HG03521 (cell line): ENCODE measurements around the gene NPY4R.
"Not testable (repeated sequence)": the region's sequence is repeated elsewhere in the genome, so short reads cannot be mapped to it uniquely, and the experiment has no call there.

Source experiments
- ATAC-seq: cut with Tn5 transposase; IDR thresholded peaks from one replicate; pipeline ENCODE4 v1.9.1; 2021; ENCODE audit warnings: mild to moderate bottlenecking, moderate library complexity; ENCODE audit not compliant: unreplicated experiment

The NPY4R gene

GRCh38 chr10:46457071-46457470 is 8.7 kb downstream of the NPY4R start:
- ATAC-seq = not testable (repeated sequence)

DNA sequence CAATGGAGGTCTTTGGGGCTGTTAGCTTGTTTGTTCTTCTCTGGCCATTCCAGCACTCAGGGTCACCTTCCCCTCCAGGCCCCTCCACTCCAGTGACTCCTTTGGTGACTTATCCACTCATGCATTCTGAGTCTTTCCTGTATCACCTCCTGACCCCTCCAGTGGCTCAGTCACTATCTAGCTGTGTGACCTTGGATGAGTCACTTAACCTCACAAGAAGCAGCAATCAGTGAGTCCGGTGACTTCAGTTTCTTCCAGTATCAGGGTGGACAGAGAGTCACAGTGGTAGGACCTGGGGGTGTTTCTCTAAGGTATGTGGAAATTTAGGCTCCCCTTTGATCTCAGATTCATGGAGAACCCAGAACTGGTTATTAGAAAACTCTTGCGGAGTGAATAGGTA is 9.8 kb downstream of the NPY4R start:
- not testable (repeated sequence) for ATAC-seq

GRCh38 chr10:46451365-46451764 is 14.4 kb downstream of the NPY4R start:
- ATAC-seq = not testable (repeated sequence)

- ATAC-seq = not testable (repeated sequence)
Observed at GRCh38 chr10:46450829-46451228, 14.9 kb downstream of the NPY4R start.

- ATAC-seq = not testable (repeated sequence)
Observed at GRCh38 chr10:46447439-46447838, 18.3 kb downstream of the NPY4R start.

GRCh38 chr10:46445389-46446122 is 20.2 kb downstream of the NPY4R start:
- ATAC-seq = peak; percentile 70

- ATAC-seq = not testable (repeated sequence)
Observed at GRCh38 chr10:46443422-46443821, 22.3 kb downstream of the NPY4R start.

- not testable (repeated sequence) for ATAC-seq
Observed at GRCh38 chr10:46442706-46443275, 23.0 kb downstream of the NPY4R start.

GRCh38 chr10:46441837-46442278 is 23.9 kb downstream of the NPY4R start:
- ATAC-seq = not testable (repeated sequence)

DNA sequence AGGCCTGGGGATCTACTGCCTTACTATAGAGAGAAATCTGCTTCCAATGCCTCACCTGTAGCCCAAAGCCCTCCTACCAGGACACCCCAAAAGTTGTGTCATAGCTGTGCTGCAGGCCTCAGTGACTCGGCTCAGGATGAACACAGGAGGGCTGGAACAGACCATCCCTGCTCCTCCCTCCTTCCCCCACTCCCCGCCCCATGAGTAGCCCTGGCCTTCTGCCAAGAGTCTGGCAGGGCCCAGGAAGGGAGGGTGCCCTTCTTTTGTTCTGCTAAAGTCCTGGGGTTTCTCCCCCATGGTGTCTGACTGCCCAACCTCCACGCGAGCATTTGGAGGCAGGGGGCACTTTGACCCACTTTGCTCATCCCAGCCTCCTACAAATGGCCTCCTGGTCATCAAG is 24.8 kb downstream of the NPY4R start:
- ATAC-seq = not testable (repeated sequence)

DNA sequence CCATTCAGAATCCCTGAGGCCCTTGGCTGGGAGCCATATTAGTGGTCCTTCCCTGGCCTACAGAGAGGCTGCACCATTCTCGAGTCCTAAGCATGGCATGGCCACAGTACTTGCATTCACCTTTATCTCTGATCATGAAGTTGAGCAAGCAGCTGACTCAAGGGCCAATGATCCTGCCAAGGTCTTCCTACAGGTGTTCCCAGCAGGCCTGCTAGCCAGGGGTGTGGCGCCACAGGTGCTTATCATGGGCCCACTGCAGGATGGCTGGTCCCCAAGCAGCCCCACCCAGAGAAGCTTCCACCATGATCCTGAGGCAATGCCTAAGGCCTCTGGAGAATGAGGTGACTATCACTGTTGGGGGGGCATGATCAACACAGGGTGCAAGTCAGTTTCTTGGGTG is 42.2 kb downstream of the NPY4R start:
- not testable (repeated sequence) for ATAC-seq

DNA sequence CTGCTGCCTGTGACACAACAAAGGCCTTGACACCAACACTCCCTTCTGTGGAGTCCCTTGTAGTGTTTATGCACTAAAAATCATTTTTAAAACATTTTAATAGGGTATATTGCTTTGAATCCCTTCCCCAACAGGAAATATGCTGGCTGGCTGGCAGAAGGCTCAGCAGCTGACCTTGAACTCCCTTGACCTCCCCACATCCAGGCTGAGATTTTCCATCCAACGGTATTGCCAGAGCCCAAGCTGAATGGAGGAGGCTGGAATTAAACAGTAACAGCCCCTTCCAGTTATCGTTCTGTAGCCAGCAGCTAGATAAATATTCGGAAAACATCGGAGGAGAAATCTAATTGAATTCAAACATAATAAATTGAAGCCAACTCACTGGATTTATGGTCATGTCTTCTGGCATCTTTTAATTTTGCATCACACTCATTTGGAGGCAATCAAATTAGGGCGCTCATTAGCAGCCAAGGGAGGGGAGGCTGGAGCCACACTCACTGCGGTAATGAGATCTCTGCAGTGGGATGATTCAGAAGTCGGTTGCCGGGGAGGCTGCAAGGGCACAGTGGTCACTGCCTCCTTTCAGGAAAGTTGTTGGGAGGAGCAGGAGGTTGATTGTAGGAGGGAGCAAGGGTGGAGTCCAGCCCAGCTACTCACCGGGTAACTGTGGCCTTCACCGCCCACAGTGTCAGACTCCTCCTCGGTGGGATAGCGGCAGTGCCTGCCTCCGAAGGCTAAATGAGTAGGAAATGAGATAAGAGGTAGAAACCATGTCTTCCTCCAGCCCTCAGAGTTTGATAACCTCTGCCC is 46.0 kb downstream of the NPY4R start:
- not testable (repeated sequence) for ATAC-seq

GRCh38 chr10:46418283-46418682 is 47.5 kb downstream of the NPY4R start:
- not testable (repeated sequence) for ATAC-seq

DNA sequence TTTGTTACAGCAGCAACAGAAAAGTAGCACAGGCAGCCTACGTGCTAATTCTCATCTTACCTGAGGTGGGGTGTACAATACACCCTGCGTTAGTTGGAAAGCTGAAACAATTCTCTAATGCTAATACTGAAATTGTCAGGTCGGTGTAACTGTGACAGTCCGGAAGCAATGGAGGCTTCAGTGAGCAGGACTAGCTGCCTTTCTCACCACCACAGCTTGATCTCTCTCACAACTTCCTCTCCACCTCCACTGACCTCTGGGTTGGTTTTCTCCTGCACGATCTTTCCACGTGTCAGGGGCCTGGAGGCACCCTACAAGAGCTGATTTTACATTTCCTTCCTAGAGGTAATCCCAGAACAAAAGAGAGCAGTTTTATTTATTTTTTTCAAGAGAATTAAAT is 50.5 kb downstream of the NPY4R start:
- not testable (repeated sequence) for ATAC-seq

GRCh38 chr10:46412665-46413064 is 53.1 kb downstream of the NPY4R start:
- not testable (repeated sequence) for ATAC-seq

DNA sequence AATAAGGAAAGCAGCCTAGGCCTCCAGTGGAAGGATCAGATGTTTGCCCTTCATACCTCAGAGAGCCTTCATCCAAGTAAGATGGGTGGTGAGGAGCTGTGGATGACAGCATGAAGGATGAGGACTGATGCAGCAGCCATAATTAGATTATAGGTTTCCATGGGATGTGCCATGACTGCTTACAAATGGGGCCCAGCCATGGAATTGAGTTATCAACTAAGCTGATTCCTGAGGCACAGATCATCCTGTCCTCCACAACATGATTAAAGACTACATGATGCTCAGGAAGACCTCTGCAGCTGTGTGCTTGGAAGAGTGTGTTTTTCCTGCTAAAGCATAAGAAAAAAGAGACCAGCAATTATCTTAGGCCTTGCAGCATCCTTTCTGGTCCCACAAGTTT is 54.6 kb downstream of the NPY4R start:
- ATAC-seq = not testable (repeated sequence)
